Medulla oblongata (tissue), 1 donor: ENCODE measurements around the gene MAFG.

Experiments
- DNase-seq: peaks from one replicate; pipeline ENCODE4 v3.0.0-alpha.2; 2015; ENCODE audit errors: extremely low spot score

The MAFG gene

DNA sequence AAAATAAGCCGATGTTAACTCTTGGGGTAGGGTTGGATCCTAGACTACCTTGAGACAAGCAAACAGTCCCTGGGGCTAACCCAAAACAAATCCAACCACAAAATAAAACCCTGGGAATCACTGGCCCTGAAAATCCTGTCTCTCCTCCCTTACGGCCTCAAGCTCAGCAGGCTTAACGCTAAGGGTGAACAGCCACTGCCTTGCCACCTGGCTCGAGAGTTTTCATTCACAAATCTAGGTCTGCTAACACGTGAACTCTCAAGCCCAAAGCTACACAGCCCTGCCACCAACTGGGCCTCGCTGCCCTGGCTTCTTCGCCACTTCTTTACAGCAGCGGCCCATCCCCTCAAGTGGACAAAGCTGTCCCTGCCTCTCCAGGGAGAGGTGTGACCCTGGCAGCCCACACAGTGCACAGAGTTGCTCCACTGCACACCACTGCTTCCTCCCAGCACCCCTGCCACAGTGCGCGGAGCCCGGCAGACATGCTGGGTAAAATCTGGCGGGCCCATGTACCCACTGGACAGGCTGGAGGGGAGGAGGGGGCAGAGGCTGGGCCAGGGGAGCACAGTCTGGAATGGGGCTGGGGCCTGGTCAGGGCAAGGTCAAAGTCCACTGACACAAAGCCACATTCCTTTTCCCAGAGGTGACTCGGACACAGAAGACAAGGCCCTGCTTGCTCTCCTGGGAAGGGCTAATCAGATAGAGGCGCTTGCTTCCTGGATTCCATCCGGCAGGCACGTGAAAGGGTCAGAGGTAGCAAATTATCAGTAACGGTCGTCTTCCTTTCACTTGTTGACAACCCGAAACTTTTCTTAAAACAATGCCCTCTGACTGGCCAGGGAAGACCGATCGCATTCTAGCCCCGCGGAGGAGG, 17.3 kb downstream of the MAFG start:
- no peak for DNase-seq

DNA sequence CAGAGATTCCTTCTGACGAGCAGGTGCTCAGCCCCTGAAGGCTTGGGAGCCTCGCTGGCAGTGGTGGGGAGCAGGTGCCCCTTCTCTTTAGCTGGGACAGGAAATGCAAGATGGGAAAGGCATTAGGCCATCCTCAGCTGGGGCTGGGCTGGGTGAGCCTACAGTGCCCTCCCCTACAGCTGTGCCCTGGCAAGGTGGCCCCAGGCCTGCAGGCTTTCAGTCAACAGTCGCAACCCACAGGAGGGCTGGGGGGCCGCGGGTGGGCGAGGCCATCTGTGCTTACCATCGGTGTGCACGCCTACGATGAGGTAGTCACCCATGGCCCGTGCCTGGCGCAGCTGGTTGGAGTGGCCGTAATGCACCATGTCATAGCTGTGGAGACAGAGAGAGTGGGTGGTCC, 18.3 kb downstream of the MAFG start:
- DNase-seq, result no peak

DNA sequence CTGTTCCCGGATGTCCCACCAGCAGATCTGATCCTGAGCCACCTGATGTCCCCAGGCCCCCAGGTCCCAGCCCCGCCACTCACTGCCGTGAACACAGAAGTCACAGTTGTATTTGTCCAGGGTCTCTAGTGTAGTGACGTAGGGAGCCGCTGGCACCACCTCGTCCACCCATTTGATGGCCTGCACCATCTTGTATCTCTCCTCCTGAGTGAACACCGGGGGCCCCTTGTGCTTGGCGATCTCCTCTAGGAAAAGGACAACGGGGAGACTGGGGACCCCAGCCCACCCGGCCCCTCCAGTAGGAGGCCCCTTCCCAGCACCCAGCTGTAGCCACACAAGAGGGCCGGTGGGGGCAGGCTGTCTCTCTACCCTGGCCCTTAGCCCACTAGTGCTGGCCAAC, 18.7 kb downstream of the MAFG start:
- DNase-seq, result no peak

DNA sequence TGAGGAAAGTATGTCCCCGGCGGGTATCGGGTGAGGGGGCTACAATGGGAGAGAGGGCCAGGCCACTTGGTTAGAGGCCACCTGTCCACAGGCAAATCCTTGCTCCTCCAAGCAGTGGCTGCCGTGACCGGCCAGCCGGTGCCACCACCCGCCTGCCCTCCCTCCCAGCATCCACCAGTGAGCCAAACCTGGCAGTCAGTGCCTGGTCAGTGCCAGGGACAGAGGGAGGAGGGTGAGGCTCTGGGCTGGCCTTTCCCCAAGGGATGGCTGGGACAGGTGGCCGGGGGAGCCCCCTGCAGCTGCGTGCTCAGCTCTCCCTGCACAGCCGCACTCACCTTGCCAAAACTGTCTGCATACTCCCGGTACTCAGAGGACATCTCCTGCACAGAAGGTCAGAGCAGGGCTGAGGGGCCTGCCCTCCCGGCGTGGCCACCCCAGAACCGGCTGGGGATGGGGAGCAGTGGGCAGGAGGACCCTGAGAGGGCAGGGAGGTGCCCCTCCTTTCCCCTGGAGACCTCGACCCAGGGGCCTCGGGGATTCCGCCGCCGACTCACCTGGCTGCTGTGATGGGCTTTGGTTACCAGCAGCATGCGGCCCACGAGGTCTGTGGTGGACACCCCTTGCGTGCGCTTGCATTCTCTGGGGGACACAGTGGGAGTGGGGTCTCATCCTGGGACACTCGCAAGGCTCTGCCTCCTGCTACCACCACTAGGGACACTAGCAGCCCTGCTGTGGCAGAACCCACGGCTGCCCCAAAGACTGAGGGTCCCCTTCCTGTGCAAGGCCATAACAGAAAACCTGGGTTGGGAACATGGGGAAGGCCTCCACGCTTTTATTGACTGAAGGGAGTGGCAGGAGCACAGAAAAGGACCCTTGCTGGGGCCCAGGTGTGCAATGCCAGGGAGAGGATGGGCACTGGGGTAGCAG, 20.1 kb downstream of the MAFG start:
- no peak for DNase-seq

DNA sequence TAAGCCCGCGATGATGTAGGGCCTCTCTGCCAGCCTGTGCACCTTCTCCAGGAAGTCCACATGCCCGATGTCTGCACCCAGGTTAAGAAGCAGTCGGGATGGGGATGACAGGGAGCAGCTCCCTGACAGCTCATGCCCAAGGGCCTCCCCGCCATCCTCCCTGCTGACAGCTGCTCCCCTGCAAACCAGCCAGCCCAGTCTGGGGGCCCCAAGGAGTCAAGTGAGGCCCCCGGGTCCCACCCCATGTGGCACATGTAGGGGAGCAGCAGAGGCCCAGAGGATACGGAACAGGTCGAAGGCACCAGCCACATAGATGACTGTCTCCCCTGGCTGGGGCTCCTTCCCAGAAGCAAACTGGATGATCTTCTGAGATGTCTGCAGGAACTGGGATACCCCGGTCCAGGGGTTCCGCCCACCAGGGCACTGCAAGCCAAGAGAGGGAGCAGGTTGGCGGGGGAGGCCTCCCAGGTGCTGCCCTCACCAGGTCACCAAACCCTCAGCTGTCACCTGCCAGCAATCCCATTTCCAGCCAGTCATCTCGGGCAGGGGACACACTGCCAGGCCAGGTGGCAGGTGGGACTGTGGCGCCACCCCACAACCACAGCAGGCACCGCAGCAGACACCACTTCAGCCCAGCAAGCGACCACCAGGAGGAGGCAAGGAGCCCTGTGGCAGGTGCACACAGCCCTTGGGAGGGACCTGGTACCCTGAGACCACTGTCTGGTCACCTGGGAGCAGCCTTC, 20.9 kb downstream of the MAFG start:
- no peak for DNase-seq

DNA sequence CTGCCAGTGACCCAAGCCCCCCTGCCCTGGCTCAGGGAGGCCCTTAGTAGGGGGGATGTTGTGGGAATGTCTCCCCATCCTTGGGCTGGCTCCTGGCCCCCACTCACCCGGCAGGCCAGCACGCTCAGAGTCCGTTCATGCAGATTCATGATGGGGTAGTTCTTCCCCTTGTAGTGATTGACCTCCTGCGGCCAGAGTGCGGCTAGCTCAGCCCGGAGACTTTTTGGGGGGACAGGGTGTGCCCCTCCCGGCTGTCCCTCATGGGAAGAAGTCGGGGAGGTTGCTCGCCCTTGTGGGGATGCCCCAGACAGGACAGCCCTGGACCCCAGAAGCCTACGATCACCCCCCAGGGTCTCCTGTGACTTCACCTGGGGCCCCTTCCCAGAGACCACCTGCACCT, 21.5 kb downstream of the MAFG start:
- no peak for DNase-seq

DNA sequence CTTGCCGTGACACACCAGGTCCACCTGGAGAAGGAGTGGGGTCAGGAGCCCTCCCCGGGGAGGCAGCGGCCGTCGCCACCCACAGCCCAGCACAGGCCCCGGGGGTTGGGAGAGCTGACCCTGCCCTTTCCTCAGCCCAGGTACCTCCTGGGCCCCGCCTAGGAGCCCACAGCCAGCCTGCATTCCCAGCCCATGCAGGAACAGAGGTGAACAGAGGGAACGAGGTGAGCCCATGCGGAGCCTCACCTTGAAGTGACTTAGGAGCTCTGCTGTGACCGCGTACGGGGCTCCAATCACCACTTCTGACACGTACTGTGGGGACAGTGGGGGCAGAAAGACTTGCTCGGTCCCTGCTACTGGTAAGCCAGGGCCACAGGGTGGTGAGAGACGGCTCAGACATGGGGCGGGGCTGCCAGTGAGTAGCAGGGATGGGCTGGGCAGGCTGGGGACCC, 22.1 kb downstream of the MAFG start:
- no peak for DNase-seq

DNA sequence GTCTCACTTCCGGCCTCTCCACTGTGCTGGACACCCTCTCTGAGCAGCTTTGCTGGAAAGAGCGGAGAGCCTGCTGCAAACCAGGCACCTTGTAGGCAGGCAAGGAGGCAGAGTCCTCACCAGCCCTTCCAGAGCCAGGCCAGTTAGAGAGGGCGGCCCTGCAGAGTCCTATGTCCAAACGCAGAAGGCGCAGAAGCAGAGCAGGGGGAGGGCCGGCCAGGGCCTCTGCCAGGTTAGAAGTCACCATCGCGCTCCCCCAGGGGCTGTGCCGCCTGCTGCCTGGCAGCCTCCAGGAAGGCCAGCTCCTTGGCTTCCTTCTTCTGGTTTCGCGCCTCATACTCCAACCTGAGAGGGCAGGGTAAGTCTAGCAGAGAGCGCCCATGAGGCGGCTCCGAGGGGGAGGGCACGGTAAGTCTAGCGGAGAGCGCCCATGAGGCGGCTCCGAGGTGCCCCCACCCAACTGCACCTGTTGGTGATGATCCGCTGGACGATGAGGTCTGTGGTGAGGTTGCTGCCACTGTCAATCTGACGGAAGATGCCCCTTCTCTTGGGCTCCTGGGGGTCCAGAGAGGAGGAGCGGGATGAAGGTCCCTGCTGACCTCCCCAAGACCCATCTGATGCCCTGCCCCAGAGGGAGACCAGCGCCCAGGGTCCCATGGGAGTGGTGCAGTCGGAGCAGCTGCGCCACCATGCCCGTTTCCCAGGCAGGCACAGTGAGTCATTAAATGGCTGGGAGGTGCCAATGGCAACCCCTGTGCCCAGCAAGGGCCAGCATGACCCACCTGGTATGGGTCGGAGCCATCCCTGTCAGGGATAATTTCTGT, 22.7 kb downstream of the MAFG start:
- no peak for DNase-seq

DNA sequence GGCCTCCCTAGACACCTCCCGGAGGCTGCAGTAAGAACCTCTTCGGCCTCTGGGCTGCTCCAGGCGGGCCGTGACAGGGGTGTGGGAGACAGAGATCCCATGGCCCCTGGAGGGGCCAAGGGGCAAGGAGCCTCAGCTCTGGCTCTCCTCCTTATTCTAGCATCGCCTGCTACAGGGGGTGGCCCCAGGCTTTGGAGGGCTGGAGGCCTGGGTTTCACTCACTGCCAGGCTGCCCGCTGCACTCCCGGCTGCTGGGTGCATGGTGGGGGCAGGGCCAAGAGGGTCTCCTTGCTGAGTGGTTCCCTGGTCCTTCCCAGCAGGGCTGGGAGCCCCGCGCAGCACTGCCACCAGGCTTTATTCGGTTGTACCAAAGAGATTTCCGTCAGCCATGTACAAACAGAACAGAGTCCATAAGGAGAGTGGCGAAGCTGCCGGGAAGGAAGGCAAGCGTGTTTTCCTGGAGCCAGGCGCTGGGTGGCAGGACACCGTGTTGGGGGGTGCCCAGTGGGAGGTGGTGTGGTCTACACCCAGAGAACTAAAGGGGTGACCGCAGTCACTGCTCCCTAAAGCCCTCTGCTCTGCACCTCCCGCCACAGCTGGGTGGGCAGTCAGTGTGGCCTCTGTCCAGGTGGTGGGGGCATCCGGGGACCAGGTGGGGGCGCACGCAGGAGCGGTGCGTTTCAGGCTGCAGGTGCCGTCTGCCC, 23.5 kb downstream of the MAFG start:
- DNase-seq, result no peak

DNA sequence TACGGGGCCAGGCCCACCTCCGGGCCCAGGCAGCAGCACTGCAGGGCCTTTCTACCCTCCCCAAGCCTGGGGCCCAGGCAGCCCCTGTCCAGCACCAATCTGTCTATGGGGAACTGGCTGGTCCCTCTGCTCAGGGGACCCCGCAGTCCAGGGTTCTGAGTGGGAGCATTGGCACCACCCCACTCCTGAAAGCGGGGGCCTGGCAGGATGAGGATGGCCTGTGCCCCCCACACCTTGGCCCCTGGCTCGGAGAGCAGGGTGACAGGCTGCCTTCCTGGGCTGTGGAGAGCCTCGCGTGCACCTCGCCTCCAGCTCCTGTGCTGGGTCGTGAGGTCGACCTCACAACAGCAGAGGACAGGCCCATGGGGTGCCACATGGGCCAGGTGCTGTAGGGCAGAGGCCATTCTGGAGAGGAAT, 24.1 kb downstream of the MAFG start:
- no peak for DNase-seq

DNA sequence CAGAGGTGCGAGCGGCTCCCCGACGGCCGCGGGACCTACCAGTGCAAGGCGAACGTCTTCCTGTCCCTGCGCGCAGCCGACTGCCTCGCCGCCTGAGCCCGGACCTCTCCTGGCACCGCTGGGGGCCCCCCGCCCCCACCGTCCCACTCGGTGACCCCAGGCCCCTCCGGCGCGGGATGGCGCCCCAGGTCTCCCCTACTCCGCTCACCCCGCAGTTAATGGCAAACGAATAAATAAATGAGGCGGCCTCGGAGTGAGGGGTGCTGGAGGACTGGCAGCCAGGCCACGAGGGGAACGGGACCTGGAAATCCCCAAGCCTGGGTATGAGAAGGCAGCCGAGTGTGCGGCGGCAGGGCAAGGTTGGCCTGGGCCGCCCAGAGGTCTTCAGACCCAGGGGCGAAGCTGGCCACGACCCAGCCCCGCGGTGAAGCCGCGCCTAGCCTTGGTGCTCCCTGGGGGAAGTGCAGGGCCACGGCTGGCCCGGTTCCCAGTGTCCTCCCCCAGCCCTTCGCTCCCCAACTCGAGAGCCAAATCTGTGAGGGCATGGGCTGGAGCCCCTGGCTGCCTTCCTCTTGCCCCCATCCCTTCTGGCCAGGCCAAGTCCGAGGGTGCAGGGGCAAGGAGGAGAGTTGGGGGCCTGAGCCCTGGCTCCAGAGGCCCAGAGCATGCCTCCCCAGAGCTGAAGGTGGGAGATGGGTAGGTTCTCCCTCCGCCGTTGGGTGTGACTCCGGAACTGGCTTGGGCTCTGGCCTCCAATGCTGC, 24.7 kb downstream of the MAFG start:
- DNase-seq, result no peak

DNA sequence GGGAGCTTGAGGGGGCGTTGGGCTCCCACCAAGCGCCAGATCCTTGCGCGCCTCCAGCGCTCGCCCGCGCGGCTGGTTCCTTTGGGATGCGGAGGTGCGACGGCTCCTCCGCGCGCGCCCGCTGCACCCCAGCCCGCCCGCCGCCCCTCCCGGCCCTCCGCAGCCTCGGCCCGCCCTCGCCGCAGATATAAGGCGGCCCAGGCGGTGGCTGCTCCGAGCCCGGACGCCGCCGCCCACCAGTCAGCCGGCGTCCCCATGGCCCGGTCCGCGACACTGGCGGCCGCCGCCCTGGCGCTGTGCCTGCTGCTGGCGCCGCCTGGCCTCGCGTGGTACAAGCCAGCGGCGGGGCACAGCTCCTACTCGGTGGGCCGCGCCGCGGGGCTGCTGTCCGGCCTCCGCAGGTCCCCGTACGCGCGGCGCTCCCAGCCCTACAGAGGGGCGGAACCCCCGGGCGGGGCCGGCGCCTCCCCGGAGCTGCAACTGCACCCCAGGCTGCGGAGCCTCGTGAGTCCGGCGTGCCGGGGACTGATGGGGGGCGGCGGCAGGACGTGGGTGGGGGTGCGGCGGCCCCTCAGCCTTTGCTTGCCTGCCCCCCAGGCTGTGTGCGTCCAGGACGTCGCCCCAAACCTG, 25.4 kb downstream of the MAFG start, which contains the start of gene NPB:
Gene NPB, plus strand, starts transcription at position 216 of the 630 bp plus-strand sequence. Its CDS starts 40 bp downstream, at position 256.
- no peak for DNase-seq

DNA sequence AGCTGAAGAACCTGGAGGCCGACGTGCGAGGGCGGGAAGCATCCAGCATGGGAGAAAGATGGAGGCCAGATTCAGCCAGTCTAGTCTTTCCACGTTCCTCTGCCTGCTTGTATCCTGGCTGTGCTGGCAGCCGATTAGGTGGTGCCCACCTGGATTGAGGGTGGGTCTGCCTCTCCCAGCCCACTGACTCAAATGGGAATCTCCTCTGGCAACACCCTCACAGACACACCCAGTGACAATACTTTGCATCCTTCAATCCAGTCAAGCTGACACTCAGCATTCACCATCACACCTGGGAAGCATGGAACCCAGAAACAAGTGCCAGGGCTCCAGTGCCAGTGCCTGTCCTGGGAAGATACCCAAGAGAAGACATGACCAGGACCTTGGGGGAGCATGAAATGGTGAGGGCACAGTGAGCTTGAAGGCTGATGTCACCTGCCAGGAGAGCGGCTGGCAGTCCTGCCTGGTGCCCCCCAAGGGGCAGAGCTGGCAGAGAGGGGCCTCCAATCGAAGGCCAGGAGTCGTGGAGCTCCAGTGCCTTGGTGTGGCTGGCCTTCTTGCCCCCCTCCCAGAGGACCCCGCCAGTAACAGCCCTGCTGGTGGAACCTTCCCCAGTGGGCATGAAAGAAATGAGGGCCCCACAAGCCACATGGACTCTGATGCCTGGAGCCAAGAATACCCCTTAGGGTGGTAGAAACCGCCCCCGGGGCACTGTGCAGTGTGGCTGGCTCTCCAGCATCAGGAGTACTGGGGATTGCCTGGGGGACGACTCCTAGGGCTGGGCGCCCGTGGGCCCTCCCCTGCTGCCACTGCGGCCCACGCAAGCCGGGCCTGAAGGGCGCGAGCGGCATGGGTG, 26.1 kb downstream of the MAFG start:
- no peak for DNase-seq

DNA sequence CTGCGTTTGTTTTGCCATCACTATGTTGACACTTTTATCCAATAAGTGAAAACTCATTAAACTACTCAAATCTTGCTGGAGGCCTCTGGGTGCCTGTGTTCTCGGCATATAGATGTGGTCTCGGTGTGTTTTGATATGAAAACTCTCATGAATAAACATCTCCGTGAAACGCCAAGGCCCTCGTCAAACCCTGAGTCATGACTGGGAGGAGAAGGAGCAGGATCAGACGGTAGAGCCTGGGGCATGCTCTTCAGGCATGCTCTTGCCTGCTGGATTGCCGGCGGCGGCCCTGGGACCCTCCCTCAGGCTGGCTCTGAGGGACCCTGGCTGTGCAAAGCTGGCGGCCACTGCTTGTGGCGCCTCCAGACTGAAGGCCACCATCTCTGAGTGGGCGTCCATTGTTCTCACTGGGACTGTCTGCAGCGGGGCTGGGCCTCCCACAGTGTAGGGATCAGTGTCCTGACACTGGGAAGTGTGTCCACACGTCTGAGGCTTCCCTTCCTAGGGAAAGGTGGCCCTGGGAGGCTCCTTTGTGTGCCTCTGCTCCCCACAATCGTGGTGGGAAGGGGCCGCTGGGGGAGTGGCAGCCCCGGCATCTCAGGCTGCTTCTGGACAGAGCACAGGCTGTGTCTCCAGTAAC, 27.2 kb downstream of the MAFG start:
- DNase-seq, result no peak

DNA sequence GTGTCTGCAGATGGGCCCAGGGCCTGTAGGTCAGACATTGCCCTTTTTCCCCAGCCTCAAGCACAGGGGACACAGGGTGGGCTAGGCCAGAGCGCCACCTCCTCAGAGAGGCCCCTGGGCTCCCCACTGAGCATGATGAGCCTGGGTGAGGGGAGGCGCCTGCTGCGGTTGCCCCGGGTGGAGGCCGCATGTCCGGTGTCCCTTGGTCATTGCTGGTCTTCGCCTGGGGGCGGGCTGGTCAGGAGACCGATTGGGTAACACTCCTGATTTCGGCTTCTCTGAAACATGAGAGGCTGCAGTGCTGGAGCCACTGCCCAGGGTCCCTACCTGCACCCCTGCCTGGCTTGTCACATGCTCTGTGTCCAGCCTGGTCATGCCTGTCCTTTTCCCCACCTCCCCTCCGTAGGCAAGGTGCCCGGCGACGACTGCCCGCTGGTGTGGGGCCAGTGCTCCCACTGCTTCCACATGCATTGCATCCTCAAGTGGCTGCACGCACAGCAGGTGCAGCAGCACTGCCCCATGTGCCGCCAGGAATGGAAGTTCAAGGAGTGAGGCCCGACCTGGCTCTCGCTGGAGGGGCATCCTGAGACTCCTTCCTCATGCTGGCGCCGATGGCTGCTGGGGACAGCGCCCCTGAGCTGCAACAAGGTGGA, 27.9 kb downstream of the MAFG start:
- DNase-seq, result no peak

DNA sequence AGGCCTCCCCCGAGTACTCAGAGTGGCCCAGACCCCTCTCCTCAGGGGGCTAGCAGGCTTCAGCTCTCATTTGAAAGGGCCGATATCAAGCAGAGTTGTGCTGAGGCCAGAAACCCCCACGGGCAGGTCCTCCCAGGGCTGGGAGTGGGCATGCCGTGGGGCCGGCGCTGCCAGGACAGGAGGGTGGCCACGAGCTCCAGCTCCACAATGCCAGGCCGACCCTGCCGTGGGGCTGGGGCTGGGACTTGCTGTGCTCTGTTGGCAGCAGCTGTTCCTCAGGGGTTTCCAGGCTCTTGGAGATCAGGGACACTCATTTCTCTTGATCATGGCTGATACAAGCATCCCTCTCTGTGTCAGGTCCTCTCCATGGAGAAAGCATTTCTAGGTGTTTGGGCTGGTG, 28.6 kb downstream of the MAFG start:
- DNase-seq, result no peak
